Mesodermal cell (in vitro differentiated cells): ENCODE data around the gene CDC25C. TPM values are rescaled to one million over a fixed set of nuclear protein-coding genes. Genes with fewer than 3 reads are reported as not detected.

Experiments used
- H3K27ac ChIP-seq: 2 replicates; pipeline ENCODE4 v1.7.0; 2013; ENCODE audit warnings: mild to moderate bottlenecking, low read depth, low read length, moderate library complexity; ENCODE audit not compliant: severe bottlenecking
- H3K36me3 ChIP-seq: 2 replicates; pipeline ENCODE4 v1.7.1; 2013; ENCODE audit warnings: mild to moderate bottlenecking, low read length, moderate library complexity; ENCODE audit not compliant: control insufficient read depth, insufficient read depth
- H3K4me1 ChIP-seq: one replicate; pipeline ENCODE4 v1.7.1; 2013; ENCODE audit warnings: mild to moderate bottlenecking, low read length; ENCODE audit not compliant: insufficient read depth, control insufficient read depth, poor library complexity, severe bottlenecking
- H3K4me3 ChIP-seq: 2 replicates; pipeline ENCODE4 v1.7.0; 2013; ENCODE audit warnings: low read length, control low read depth, mild to moderate bottlenecking; ENCODE audit not compliant: insufficient read depth, poor library complexity, severe bottlenecking; ENCODE audit errors: extremely low read depth
- H3K9me3 ChIP-seq: 2 replicates; pipeline ENCODE4 v1.7.1; 2013; ENCODE audit warnings: mild to moderate bottlenecking, low read length, moderate library complexity; ENCODE audit not compliant: control insufficient read depth
- WGBS, 2 experiments: methylation state at CpG; one replicate each; pipeline ENCODE4 v1.1.5; 2013; ENCODE audit warnings: missing lambda C conversion rate in 2 of 2; ENCODE audit not compliant: insufficient coverage in 2 of 2; 5-methylcytosine and 5-hydroxymethylcytosine counted together
- polyA plus RNA-seq, 2 experiments: library from polyadenylated mRNA; stranded (reverse); fragments of 50-300 nt; gene quantifications; one replicate each; pipeline ENCODE4 v1.2.3, GENCODE V29; 2013

The CDC25C gene
- polyA plus RNA-seq (2013, experiment 1 of 2) = 27.9 TPM
- polyA plus RNA-seq (2013, experiment 2 of 2) = 29.4 TPM

DNA sequence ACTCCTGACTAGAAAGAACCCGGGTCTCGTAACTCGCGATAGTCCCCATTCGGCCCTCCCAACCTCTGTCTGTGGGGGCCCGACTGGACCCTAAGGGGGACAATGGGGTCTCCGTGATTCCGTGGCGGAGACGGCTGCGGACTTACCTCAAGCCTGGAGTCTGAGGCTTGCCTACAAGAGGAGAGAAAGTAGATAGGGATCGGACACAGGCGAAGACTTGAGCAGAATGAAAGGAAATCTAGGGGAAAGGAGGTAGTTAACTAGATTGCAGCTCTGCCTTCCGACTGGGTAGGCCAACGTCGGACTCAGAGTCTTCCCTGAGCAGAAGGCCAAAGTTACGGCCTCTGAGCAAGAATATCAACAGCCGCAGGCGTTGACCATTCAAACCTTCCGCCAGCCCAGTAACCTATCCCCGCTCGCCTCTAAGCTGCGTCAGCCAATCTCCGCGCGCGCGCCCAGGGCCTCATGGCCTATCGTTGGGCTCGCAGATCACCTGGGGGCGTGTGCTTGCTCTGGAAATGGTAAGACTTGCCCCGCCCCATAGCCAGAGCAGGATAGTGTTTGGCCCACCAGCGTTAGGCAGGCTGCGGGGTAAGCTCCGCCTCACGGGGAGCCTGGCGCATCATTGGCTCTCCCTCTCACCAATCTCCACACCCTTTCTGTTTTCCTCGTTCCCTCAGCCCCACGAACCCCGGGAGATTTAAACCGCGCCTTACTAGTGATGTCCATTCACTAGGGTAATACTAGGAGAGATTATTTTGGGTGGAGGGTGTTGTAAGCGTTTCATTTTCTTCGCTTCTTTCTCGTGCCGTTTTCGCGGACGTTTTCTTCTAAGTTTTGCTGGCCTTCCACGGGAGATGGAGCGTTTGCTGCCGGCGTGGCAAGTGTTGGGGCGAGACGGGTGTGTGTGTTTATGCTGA is at the start of gene CDC25C:
Gene CDC25C (minus strand): TSS at position 356 of the 920 bp plus-strand sequence. CDS start 624 bp downstream, outside the sequence.
- peak within 1 kb of the TSS; percentile 74 for H3K4me3 ChIP-seq
- no peaks in the 10 kb centered on the region for H3K9me3 ChIP-seq
- H3K4me1 ChIP-seq = no peaks in the 10 kb centered on the region
- peak within 1 kb of the TSS; percentile 69 for H3K27ac ChIP-seq
- H3K36me3 ChIP-seq = peaks cover 19% of the 10 kb centered on the region
- WGBS, 2 experiments = 1% methylated on average over 38 to 41 of the region's 55 CpGs

DNA sequence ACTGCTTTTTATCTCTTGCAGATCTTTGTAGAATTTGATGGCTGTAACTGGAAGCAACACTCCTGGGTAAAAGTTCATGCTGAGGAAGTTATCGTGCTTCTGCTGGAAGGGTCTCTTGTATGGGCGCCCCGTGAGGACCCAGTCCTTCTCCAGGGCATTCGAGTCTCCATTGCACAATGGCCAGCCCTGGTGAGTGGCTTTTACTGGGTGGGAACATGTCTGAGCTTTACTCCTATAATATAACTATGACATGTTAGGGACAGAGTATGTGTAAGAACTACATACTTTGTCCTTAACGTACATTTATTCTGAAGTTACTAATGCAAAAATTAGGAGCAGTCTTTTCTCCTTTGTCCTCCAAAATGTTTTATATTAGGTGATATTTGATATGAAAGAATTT is 41.0 kb upstream of the CDC25C start:
- H3K4me3 ChIP-seq = no peak overlapping the region
- peaks cover 9% of the 10 kb centered on the region for H3K4me1 ChIP-seq
- WGBS, 2 experiments = 70 to 90% methylated on average over 3 to 4 of the region's 5 CpGs
- no peaks in the 10 kb centered on the region for H3K9me3 ChIP-seq
- no peak overlapping the region for H3K27ac ChIP-seq
- peaks cover 52% of the 10 kb centered on the region for H3K36me3 ChIP-seq

GRCh38 chr5:138372225-138372624 is 40.6 kb upstream of the CDC25C start:
- no peak overlapping the region for H3K4me3 ChIP-seq
- WGBS, 2 experiments = no CpG with 5 or more reads among the region's 1 CpG
- peaks cover 47% of the 10 kb centered on the region for H3K36me3 ChIP-seq
- no peaks in the 10 kb centered on the region for H3K9me3 ChIP-seq
- H3K4me1 ChIP-seq = peaks cover 9% of the 10 kb centered on the region
- no peak overlapping the region for H3K27ac ChIP-seq

DNA sequence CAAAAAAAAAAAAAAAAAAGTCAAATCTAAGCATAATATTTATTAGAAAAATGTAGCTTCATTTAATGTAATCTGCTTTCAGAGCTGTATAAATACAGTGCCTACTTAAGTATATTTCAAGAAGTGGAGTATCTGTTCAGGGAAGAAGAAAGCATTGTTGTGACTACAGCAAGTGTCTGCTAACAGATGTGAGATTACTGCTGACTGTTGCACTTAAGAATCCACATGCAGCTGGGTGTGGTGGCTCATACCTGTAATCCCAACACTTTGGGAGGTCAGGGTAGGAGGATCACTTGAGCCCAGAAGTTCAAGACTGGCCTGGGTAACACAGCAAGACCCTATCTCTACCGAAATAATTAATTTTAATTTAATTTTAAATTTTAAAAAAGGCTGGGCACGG is 39.9 kb upstream of the CDC25C start:
- H3K4me3 ChIP-seq = no peak overlapping the region
- H3K9me3 ChIP-seq = no peaks in the 10 kb centered on the region
- H3K36me3 ChIP-seq = peaks cover 40% of the 10 kb centered on the region
- peaks cover 9% of the 10 kb centered on the region for H3K4me1 ChIP-seq
- 90 to 100% methylated on average over 1 of the region's 2 CpGs for WGBS, 2 experiments
- H3K27ac ChIP-seq = no peak overlapping the region

- H3K4me1 ChIP-seq = peaks cover 9% of the 10 kb centered on the region
- 94 to 100% methylated on average over 2 to 3 of the region's 3 CpGs for WGBS, 2 experiments
- H3K9me3 ChIP-seq = no peaks in the 10 kb centered on the region
- no peak overlapping the region for H3K27ac ChIP-seq
- no peak overlapping the region for H3K4me3 ChIP-seq
- H3K36me3 ChIP-seq = peaks cover 31% of the 10 kb centered on the region
These were observed 38.9 kb upstream of the CDC25C start for GRCh38 chr5:138370537-138370936.

- Histone ChIP-seq H3K4me1 (peaks cover 9% of the 10 kb centered on the region), H3K27ac (no peak overlapping the region), H3K36me3 (peaks cover 25% of the 10 kb centered on the region), H3K4me3 (no peak overlapping the region), H3K9me3 (no peaks in the 10 kb centered on the region)
- WGBS, 2 experiments = no CpG with 5 or more reads among the region's 2 CpGs
These were observed 38.1 kb upstream of the CDC25C start for GRCh38 chr5:138369706-138370105.

DNA sequence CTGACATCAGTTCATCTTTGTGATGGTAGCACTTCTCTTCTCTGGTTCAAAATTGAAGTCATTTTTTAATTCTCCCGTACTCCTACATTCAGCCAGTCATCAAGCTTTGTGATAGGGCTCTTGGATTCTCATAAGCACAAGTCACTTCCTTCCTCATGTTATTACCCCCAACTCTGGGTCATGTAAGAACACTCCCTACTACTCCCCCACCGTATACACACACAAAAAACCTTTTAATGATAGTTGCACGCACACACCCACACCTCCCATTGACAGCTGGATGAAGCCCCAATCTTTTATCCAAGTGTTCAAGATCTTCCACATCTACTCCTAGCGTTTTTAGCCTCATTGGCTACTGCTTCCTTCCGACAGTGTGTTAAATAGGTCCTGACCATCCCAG is 37.7 kb upstream of the CDC25C start:
- Histone ChIP-seq H3K4me3 (no peak overlapping the region), H3K27ac (no peak overlapping the region), H3K36me3 (peaks cover 22% of the 10 kb centered on the region), H3K9me3 (no peaks in the 10 kb centered on the region), H3K4me1 (peaks cover 9% of the 10 kb centered on the region)
- WGBS, 2 experiments = 93 to 95% methylated on average over 5 of the region's 5 CpGs

DNA sequence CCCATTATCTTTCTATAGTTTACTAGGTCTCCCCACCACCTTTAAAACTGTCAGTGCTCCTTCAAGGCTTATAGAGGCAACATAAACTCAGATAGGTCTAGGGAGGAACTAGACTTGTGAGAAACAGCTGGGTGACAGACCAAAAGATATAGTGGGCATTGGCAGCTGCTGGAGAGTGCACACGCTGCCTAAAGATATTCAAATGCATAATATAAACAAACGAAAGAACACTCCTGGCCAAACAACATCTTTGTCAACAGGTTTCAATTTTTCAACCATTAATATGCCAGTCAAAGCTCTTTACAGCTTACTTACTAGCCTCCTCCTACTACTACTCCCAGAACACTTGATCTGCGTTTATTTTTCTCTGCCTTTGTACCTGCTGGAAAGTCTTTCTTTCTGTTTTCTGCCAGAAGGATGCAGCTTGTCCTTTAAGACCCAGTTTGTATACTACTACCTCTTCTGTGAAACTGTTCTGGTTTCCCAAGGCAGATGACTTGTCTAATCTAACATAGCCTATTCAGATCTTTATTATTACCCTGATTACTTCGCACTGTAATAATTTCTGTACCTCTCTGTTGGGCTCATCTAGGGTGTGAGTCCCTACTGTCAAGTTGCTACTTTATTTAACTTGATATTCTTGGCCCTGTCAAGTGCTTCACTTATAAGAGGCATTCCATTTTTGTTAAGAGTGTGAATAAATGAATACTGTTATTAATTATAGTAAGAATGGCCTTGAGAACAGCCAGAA is 35.2 kb upstream of the CDC25C start:
- H3K27ac ChIP-seq = no peak overlapping the region
- no peaks in the 10 kb centered on the region for H3K9me3 ChIP-seq
- no peak overlapping the region for H3K4me3 ChIP-seq
- H3K36me3 ChIP-seq = peaks cover 5% of the 10 kb centered on the region
- 86 to 100% methylated on average over 4 of the region's 4 CpGs for WGBS, 2 experiments
- peaks cover 9% of the 10 kb centered on the region for H3K4me1 ChIP-seq

DNA sequence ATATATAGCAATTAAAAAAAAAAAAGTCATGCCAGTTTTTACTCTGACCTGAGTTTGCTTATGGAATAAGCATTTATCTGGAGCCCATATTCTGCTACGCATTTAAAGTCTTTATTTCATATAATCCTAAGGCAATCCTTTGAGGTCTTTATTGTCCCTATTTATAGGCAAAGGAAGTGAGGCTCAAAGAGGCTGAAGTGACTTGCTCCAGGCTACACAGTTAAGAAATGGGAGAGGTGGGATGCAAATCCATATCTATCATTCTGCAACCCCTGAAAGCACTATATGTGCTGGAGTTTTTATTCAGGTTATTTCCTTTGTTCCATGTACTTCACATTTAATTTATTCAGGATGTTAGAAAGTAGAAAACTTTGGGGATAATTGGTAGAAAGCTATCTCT is 33.0 kb upstream of the CDC25C start:
- Histone ChIP-seq H3K4me3 (no peak overlapping the region), H3K36me3 (peaks cover 8% of the 10 kb centered on the region), H3K4me1 (peaks cover 6% of the 10 kb centered on the region), H3K27ac (no peak overlapping the region), H3K9me3 (no peaks in the 10 kb centered on the region)
- no CpG with 5 or more reads among the region's 1 CpG for WGBS, 2 experiments

DNA sequence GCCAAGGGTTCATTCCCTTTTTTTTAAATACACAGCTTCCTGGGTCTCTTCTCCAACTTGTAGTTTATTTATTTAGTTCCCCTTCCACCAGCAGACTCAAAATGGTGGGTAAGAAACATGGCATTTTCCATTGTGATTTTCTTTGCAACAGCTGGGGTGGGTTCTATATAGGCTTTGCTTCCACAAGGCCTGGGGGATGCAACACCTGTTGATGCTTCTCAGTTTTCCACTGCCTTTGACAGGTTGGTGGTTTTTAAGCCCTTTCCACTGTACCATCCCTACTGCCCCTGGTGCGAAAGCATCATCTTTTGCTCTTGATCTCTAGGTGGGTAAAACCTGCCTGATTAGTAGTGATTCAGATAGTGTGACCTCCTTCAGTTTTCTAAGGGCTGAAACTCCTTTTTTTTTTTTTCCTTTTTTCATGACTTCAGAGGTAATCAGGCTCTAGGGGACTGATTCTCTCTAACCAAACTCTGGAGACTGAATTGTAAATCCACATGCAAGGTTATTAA is 29.4 kb upstream of the CDC25C start:
- Histone ChIP-seq H3K27ac (peak overlapping the region; percentile 41), H3K36me3 (peaks cover 14% of the 10 kb centered on the region), H3K9me3 (no peaks in the 10 kb centered on the region), H3K4me3 (no peak overlapping the region), H3K4me1 (no peaks in the 10 kb centered on the region)
- no CpG with 5 or more reads among the region's 1 CpG for WGBS, 2 experiments
